Muscle layer of colon (tissue), 2 donors: ENCODE measurements around the gene UCP2.

Experiments used
- H3K27ac ChIP-seq: one replicate; pipeline ENCODE4 v1.7.0; 2013; ENCODE audit warnings: low read depth, mild to moderate bottlenecking, low read length, moderate library complexity
- H3K27me3 ChIP-seq, 2 donors: one replicate each; pipeline ENCODE4 v1.7.0; 2013; ENCODE audit warnings: low read length in 2 of 2, mild to moderate bottlenecking in 2 of 2; ENCODE audit not compliant: insufficient read depth in 2 of 2, control insufficient read depth in 1 of 2
- H3K36me3 ChIP-seq: one replicate; pipeline ENCODE4 v1.7.0; 2013; ENCODE audit warnings: mild to moderate bottlenecking, low read length; ENCODE audit not compliant: insufficient read depth
- H3K4me1 ChIP-seq: one replicate; pipeline ENCODE4 v1.7.0; 2013; ENCODE audit warnings: mild to moderate bottlenecking, low read length; ENCODE audit not compliant: insufficient read depth
- H3K4me3 ChIP-seq, 2 donors: one replicate each; pipeline ENCODE4 v1.7.0; 2013; ENCODE audit warnings: low read length in 2 of 2, low read depth in 1 of 2, mild to moderate bottlenecking in 1 of 2, moderate library complexity in 1 of 2
- H3K9ac ChIP-seq: one replicate; pipeline ENCODE4 v1.7.0; 2013; ENCODE audit warnings: low read length
- H3K9me3 ChIP-seq: one replicate; pipeline ENCODE4 v1.7.0; 2013; ENCODE audit warnings: mild to moderate bottlenecking, low read length
- donor health status: abdominal sarcoma.
- donor health status: Adenocarcinoma of cecum.

The UCP2 gene, protein sequence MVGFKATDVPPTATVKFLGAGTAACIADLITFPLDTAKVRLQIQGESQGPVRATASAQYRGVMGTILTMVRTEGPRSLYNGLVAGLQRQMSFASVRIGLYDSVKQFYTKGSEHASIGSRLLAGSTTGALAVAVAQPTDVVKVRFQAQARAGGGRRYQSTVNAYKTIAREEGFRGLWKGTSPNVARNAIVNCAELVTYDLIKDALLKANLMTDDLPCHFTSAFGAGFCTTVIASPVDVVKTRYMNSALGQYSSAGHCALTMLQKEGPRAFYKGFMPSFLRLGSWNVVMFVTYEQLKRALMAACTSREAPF

DNA sequence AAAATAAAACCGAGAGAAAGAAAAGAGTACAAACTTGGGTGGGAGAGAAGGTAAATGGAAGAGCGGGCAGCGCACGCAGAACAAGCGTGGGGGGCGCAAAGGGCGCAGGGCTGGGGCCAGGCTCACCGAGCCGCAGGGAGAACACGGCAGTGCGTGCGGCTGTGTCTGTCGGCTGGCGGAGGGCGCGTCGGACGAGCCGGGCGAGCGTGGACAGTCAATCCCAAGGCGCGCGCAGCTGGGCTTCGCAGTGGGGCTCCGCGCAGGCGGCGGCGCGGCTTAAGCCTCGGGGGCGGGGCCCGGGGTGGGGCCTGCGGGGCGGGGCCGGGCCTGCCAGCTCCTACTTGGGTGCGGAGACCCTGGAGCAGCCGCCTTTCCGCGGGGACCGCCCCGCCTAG lies at the start of gene UCP2:
UCP2 (minus strand) TSS at position 249 of the 395 bp plus-strand sequence. CDS start 4,465 bp downstream, outside the sequence.
- peaks cover 11% of the 10 kb centered on the region for H3K4me1 ChIP-seq
- peak within 1 kb of the TSS; percentile 53 for H3K9ac ChIP-seq
- H3K27ac ChIP-seq: peak within 1 kb of the TSS; percentile 82
- no peaks in the 10 kb centered on the region for H3K27me3 ChIP-seq
- peaks cover 8% of the 10 kb centered on the region for H3K36me3 ChIP-seq
- peak within 1 kb of the TSS; percentile 85 to 88 for H3K4me3 ChIP-seq
- H3K9me3 ChIP-seq: no peaks in the 10 kb centered on the region

GRCh38 chr11:74030723-74031676 lies 48.4 kb upstream of the UCP2 start:
- H3K27me3 ChIP-seq: no peaks in the 10 kb centered on the region
- H3K27ac ChIP-seq: no peak overlapping the region
- H3K4me3 ChIP-seq: no peak overlapping the region
- no peak overlapping the region for H3K9ac ChIP-seq
- H3K36me3 ChIP-seq: peaks cover 34% of the 10 kb centered on the region
- H3K4me1 ChIP-seq: no peaks in the 10 kb centered on the region
- H3K9me3 ChIP-seq: no peaks in the 10 kb centered on the region

DNA sequence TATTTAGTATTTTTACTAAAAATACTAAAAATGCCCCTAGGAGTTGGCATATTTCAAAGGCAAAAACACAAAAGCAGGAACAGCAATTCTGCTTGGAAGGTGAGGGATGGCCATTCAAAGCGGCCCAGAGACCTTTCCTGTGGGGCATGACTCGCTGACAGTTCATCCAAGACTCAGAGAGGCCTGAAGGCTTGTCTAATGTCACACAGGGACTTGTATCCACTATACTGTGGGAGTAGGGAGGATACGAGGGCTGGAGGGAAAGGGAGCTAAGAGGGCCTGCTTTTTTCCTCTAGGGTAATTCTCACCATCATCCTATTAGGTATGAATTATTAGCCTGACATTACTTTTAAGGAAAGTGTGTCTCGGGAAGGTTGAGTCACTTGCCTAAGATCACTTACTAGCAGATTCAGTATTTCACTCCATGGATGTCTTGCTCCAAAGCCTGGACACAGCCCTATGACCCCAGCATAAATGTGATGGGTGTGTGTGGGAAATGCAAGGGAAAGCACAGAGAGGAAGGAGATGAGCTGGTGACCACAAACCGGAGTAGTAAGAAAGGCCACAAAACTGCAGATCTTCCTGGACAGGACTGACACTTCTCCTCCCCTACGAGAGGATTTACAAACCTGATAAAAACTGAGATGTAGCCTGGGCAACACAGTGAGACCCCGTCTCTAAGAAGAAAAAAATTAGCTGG lies 43.0 kb upstream of the UCP2 start:
- Histone ChIP-seq H3K36me3 (peaks cover 3% of the 10 kb centered on the region), H3K4me1 (no peaks in the 10 kb centered on the region), H3K9ac (no peak overlapping the region), H3K27me3 (no peaks in the 10 kb centered on the region), H3K27ac (no peak overlapping the region), H3K9me3 (no peaks in the 10 kb centered on the region), H3K4me3 (no peak overlapping the region)

DNA sequence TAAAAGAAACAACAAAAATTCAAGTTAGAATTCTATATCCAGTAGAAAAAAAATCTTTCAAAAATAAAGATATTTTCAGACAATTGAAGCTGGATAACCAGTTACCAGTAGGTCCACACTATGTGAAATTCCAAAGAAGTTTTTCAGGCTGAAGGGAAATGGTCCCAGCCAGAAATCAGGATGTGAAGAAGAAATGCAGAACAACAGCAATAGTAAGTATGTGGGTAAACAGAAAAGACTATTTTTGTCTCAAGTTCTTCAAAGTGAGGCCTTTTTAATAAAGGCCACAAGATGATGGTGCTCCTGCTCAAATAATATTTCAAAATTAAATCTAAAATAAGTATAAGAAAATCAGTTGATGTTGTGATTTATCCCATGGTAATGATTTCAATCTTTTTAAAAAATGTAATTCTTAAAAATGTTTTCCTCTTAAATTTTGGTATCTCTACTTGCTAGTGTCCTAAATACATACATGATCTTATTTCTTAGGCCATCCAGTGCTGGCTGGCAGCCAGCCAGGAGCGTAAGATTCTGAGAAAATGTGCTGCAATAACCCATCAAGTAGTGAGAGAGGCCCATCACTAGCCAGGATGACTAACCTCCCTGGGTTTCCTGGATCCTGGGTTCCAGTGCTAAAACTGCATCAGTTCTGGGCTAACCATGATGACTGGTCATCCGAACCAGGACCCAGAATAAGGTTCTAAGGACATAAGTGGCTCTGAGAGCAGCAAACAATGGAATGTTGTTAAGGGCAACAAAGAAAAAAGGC lies 41.8 kb upstream of the UCP2 start:
- Histone ChIP-seq H3K36me3 (peaks cover 3% of the 10 kb centered on the region), H3K9ac (no peak overlapping the region), H3K4me3 (no peak overlapping the region), H3K9me3 (no peaks in the 10 kb centered on the region), H3K4me1 (peaks cover 9% of the 10 kb centered on the region), H3K27ac (no peak overlapping the region), H3K27me3 (no peaks in the 10 kb centered on the region)

- Histone ChIP-seq H3K27ac (no peak overlapping the region), H3K9ac (no peak overlapping the region)
Observed at GRCh38 chr11:74023276-74023675, 40.6 kb upstream of the UCP2 start.

DNA sequence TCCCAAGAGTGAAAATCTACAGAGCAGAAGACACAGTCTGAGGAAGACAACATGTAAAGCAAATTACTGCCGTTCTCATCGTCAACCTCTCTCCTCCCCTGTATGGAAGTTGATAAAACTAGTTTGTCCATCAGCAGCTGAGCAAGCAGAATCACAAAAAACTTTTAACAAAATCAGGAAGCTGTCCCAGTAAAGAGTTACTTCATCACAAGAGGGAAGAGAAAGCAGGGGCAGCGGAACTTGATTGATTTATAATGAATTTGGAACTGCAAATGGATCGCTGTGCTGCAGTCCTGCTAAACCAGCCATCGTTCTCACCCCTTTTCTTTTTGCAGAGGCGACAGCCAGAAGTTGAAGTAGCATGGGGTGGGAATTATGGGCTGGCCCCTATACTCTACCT lies 39.9 kb upstream of the UCP2 start:
- Histone ChIP-seq H3K36me3 (no peaks in the 10 kb centered on the region), H3K4me1 (peaks cover 28% of the 10 kb centered on the region), H3K4me3 (no peak overlapping the region), H3K9ac (no peak overlapping the region), H3K9me3 (no peaks in the 10 kb centered on the region), H3K27ac (no peak overlapping the region), H3K27me3 (no peaks in the 10 kb centered on the region)

More at GRCh38 chr11:74023276-74023675, 40.6 kb upstream of the UCP2 start:
- Histone ChIP-seq H3K9me3 (no peaks in the 10 kb centered on the region), H3K4me1 (peaks cover 20% of the 10 kb centered on the region), H3K36me3 (peaks cover 3% of the 10 kb centered on the region), H3K27me3 (no peaks in the 10 kb centered on the region), H3K4me3 (no peak overlapping the region)

- no peak overlapping the region for H3K9ac ChIP-seq
- no peak overlapping the region for H3K27ac ChIP-seq
- no peaks in the 10 kb centered on the region for H3K36me3 ChIP-seq
- H3K27me3 ChIP-seq: no peaks in the 10 kb centered on the region
- H3K4me1 ChIP-seq: peaks cover 31% of the 10 kb centered on the region
- H3K9me3 ChIP-seq: no peaks in the 10 kb centered on the region
- H3K4me3 ChIP-seq: no peak overlapping the region
Observed at GRCh38 chr11:74021998-74022397, 39.4 kb upstream of the UCP2 start.

- H3K9ac ChIP-seq: no peak overlapping the region
Observed at GRCh38 chr11:74020539-74020938, 37.9 kb upstream of the UCP2 start.

GRCh38 chr11:74019860-74020259 lies 37.2 kb upstream of the UCP2 start:
- Histone ChIP-seq H3K9ac (no peak overlapping the region), H3K4me1 (peaks cover 31% of the 10 kb centered on the region), H3K27me3 (no peaks in the 10 kb centered on the region), H3K4me3 (no peak overlapping the region), H3K9me3 (no peaks in the 10 kb centered on the region), H3K36me3 (no peaks in the 10 kb centered on the region), H3K27ac (peak overlapping the region; percentile 15)

More at GRCh38 chr11:74020539-74020938, 37.9 kb upstream of the UCP2 start:
- Histone ChIP-seq H3K4me3 (no peak overlapping the region), H3K27me3 (no peaks in the 10 kb centered on the region), H3K9me3 (no peaks in the 10 kb centered on the region), H3K36me3 (no peaks in the 10 kb centered on the region), H3K4me1 (peaks cover 31% of the 10 kb centered on the region), H3K27ac (no peak overlapping the region)

GRCh38 chr11:74019104-74019738 lies 36.6 kb upstream of the UCP2 start:
- peaks cover 31% of the 10 kb centered on the region for H3K4me1 ChIP-seq
- H3K9ac ChIP-seq: no peak overlapping the region
- H3K9me3 ChIP-seq: no peaks in the 10 kb centered on the region
- peak overlapping the region; percentile 46 for H3K27ac ChIP-seq
- H3K27me3 ChIP-seq: no peaks in the 10 kb centered on the region
- H3K36me3 ChIP-seq: no peaks in the 10 kb centered on the region
- no peak overlapping the region for H3K4me3 ChIP-seq
